TTC549 (cell line): ENCODE measurements around the gene CAMTA1.

Source experiments
- FAIRE-seq: peaks from 2 replicates; lab custom pipeline; 2012; peaks lifted over from hg19 to GRCh38; lab: Jason Lieb, UNC

CAMTA1 gene

DNA sequence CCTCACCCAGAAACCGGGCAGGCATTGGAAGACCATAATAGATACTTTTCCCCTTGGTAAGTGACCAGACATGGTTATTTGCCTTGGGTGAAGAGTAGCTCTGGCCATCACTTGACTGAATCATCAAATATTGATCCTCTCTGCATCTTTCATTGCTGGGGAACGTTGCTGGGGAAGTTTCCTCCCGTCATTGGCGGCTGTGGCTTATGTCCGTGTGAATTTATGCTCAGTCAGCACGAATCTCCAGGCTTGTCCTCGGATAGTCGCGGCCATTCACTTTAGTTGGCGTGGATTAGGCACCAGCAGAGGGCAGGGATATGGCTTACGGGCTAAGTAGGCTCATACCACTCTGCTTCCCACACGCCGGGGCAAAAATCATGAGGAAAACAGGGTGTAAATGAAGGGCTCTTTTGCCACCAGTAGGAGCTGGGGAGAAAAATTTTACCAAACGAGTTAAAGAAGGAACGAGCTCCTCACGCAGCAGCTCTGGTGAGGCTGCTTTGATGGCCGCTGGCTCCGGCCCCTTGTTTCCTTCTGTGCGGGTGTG lies 473.4 kb downstream of the CAMTA1 start:
- FAIRE-seq = no peak

GRCh38 chr1:7259955-7260354 lies 474.7 kb downstream of the CAMTA1 start:
- FAIRE-seq = no peak

GRCh38 chr1:7261490-7261889 lies 476.2 kb downstream of the CAMTA1 start:
- no peak for FAIRE-seq

- no peak for FAIRE-seq
These were observed 477.4 kb downstream of the CAMTA1 start for GRCh38 chr1:7262611-7263010.

DNA sequence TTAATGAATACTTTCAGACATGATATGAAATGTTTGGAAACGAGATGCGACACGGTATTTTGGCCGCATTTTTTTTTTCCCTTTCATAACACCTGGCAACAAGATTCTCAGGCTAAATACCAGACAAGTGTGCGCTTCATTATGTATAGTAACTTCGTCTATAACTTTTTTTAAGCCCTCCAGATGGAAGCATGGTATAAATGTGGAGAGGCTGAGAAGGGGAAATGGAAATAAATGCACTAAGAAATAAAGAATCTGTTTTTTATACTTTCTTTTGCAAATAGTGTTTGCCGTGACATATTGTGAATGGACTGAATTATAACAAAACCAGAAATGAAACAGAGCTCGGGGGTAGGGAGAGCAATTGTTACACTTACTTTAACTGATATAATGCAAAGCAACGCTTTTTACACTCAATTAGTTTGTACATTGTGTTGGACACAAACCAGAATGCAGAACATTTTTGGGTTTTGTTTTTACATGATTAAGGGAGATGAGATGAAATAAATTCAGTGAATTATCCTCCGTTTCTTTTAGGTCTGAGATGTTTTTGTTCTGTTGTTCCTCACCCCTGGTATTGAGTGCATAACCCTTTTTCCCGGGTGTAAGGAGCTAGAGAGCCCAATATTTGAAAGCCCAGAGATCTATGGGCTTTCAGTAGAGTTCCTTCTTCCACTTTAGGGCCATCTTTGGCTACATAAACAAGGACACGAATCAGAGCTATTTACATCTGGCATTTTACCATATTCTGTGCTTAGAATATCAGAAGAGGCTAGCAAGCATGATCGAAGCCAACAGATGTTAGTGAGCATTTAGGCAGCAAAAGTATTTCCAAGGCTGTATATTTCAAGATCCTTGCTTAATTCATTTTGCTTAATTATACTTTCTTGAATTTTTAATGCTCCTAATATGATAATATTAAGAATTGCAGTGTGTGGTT lies 478.0 kb downstream of the CAMTA1 start:
- FAIRE-seq = no peak

GRCh38 chr1:7264101-7264500 lies 478.8 kb downstream of the CAMTA1 start:
- no peak for FAIRE-seq

GRCh38 chr1:7265771-7266371 lies 480.6 kb downstream of the CAMTA1 start:
- no peak for FAIRE-seq

DNA sequence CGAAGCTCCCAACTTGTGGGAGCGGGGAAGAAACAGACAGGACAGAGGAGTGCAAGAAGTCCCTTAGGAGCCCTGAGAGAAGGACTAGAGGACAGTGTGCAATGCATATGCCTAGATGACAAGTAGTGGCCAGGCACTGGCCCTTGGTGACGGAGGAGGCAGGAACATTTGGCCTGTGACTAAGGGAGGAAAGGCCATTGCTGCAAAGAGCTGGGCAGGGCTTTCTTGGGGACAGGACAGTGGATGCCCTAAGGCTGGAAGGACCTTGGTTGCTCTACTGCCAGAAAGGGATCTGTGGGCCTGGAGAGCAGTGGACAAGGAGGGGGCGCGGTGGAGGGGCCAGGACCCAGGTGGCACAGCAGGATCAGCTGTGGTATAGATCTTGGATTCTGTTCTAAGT lies 481.3 kb downstream of the CAMTA1 start:
- no peak for FAIRE-seq

DNA sequence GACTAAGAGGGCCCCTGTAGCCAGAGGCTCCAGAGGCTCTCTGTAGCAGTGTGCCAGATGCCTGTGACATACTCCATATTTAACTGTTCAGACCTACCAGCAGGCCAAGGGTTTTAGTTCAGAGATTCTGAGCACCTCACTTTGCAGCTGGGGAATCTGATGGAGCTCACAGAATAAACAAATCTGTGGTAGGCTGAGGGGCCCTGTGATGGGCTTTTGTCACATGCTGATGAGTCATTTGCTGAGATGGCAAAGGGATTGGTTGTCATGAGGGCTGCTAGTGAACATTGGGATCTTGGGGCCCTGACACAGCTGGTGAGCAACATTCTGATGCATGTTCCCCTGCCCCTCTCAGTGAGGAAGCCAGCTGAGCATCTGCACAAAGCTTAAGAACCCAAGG lies 482.2 kb downstream of the CAMTA1 start:
- FAIRE-seq = no peak

DNA sequence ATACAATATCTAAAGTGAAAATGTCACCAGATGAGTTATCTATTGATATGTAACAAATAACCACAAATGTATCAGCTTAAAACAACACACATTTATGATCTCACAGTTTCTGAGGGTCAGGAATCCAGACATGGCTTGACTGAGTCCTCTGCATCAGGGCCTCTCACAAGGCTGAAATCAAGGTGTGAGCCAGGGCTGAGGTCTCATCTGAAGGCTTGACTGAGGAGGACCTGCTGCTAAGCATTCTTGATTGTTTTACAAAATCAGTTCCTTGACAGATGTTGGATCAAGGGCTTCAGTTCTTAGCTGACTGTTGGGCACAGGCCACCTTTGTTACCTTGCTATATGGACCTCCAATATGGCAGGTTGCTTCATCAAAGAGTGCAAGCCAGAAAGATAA lies 483.7 kb downstream of the CAMTA1 start:
- FAIRE-seq = no peak

- FAIRE-seq = no peak
These were observed 484.3 kb downstream of the CAMTA1 start for GRCh38 chr1:7269525-7269924.

DNA sequence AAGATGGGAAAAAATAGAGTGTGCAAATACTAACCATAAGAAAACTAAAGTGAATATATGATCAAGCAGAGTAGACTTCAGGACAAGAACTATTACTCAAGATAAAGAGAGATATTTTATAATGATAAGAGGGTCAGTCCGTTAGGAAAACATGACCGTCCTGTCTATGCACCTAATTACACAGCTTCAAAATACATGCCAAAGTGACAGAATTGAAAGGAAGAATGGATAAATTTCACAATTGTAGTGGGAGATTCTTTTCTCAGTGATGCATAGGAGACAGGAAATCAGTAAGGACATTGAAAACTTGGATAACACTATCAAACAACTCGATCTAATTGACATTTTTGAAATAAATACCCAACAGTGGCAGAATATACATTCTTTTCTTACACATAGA lies 489.0 kb downstream of the CAMTA1 start:
- no peak for FAIRE-seq

DNA sequence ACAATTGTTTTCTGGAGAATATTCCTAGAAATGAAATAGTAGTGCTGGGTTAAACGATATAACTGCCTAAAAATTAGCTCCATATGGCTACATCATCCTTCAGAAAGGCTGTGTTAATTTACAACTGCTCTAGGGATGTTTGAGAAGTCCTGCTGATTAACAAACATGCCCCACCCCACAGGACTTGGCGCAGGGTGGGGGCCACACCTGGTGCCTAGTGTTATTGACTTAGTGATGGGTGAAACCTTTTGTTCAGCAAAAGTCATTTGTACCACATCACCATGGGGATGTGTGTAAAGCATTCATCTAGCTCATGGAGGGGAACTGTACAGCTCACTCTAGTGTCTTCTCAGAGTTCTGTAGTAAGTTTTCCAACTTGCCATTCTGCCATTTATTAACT lies 492.8 kb downstream of the CAMTA1 start:
- FAIRE-seq = no peak

- no peak for FAIRE-seq
These were observed 493.8 kb downstream of the CAMTA1 start for GRCh38 chr1:7278827-7279765.

GRCh38 chr1:7279769-7280168 lies 494.5 kb downstream of the CAMTA1 start:
- FAIRE-seq = no peak

DNA sequence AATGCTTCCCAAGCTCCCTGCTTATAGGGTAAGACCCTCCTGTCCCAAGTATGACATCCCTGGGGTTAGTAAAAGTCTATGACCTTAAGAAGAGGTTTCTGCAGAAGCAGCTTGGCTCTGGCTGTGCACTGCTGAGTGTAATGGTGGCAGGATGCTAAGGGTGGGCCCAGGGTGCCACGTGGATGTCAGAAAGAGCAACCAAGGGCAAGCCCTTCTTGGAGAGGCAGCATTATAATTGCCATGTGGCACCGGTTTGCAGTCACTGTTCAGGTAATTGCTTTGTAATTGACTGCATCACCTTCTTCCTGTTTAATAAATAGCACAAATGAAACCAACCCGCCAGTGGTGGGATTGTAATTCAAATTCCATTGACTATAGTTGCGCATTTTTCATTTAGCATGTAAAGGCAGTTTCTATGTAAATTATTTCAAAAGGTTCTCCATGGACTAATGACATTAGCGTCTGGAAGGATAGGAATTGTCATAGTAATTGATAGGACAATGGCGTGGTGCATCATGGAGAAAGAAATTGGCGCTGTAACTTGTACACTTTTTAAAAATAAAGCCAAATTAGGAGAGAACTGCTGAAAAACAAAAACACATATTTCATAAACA lies 495.2 kb downstream of the CAMTA1 start:
- FAIRE-seq = no peak

- FAIRE-seq = no peak
These were observed 496.6 kb downstream of the CAMTA1 start for GRCh38 chr1:7281821-7282220.

DNA sequence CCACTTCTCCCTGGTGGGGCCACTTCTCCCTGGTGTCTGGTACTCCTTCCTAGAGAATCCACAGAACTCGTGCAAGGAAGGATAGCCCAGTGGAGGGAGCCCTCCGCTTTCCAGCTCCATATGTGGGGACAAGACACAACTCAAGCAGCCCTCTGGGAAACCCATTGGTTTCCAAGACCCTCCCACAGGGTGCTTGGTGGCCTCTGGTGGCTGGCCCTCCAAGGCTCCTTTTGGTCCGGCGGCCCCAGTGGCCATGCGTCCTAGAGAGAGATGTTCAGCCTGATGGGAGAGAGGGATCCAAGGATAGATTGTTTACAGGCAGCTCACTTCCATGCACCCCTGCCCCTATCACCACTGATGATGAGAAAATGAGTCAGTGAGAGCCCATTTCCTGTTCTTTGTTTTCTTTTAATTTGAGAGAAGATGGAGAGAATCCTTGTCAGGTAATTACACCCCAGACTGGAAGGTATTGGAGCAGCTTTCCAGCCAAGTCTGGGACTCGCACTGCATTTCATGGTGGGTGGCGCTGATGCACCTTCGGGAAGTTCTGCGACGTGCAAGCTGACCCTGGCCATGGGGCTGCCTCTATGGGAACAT lies 499.7 kb downstream of the CAMTA1 start:
- no peak for FAIRE-seq

DNA sequence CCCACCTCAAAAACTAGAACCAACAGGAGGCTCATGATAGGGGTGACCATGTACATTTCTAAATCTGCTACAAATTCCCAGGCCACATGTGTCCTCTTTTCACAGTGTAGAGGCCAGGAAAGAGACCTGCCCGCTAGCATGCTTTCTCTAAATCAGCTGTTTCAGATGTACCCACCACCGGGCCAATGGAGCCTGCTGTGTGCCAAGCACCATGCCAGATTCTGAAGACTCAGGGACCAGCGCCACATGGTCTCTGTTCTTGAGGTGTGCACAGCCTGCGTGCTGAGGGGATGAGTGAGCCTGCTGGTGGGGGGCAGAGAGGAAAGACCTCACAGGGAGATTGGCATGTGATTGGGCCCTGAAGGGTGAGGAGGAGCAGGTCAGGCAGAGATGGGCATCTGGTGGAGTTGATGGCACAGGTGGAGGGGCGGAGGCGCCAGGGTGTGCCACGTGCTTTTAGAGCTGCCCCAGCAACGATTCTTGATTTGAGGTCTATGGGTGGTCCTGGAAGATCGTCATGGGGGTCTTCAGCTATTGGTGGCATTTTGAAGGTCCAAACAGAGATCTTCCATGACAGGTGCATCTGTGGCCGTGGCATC lies 500.7 kb downstream of the CAMTA1 start:
- FAIRE-seq = no peak

- no peak for FAIRE-seq
These were observed 501.8 kb downstream of the CAMTA1 start for GRCh38 chr1:7287013-7287412.

GRCh38 chr1:7288992-7289391 lies 503.7 kb downstream of the CAMTA1 start:
- no peak for FAIRE-seq
